Neural cell (in vitro differentiated cells): ENCODE data around the gene PPIG. TPM values are rescaled to one million over a fixed set of nuclear protein-coding genes. Genes with fewer than 3 reads are reported as not detected.
A peak's percentile ranks its signal among the peaks of the same experiment; 100 is the strongest.
"Not testable (repeated sequence)": the region's sequence is repeated elsewhere in the genome, so short reads cannot be mapped to it uniquely, and the experiment has no call there.

Experiments
- H2AFZ ChIP-seq: fragments of 200-600, 300-800 bp; sonication (generic), shearing (Covaris generic); 2 replicates; pipeline ENCODE4 v1.6.0; 2014; ENCODE audit warnings: low read depth, mild to moderate bottlenecking, antibody characterized with exemption, low read length, moderate library complexity
- H3F3A ChIP-seq: fragments of 200-600 bp; shearing (Covaris generic); 2 replicates; pipeline ENCODE4 v1.6.1; 2016; ENCODE audit warnings: mild to moderate bottlenecking, moderate library complexity, mixed read lengths, antibody characterized with exemption, low read length; ENCODE audit not compliant: insufficient read depth, poor library complexity, severe bottlenecking
- H3K27ac ChIP-seq: fragments of 200-600, 300-800 bp; sonication (generic), shearing (Covaris generic); 2 replicates; pipeline ENCODE4 v1.5.1; 2014; ENCODE audit warnings: mild to moderate bottlenecking, low read length, moderate library complexity
- H3K27me3 ChIP-seq: fragments of 300-800, 200-600 bp; sonication (generic), shearing (Covaris generic); 2 replicates; pipeline ENCODE4 v1.6.0; 2014; ENCODE audit warnings: mild to moderate bottlenecking, low read depth, low read length, moderate library complexity; ENCODE audit not compliant: insufficient read depth
- H3K36me3 ChIP-seq: fragments of 300-800, 200-600 bp; sonication (generic), shearing (Covaris generic); 2 replicates; pipeline ENCODE4 v1.5.1; 2014; ENCODE audit warnings: mild to moderate bottlenecking, antibody characterized with exemption, low read length, moderate library complexity; ENCODE audit not compliant: insufficient read depth
- H3K4me2 ChIP-seq: fragments of 300-800, 200-600 bp; sonication (generic), shearing (Covaris generic); 2 replicates; pipeline ENCODE4 v1.6.0; 2014; ENCODE audit warnings: mild to moderate bottlenecking, low read length
- H3K4me3 ChIP-seq: fragments of 300-800, 200-600 bp; sonication (generic), shearing (Covaris generic); 2 replicates; pipeline ENCODE4 v1.5.1; 2014; ENCODE audit warnings: mild to moderate bottlenecking, low read length, moderate library complexity
- H3K79me2 ChIP-seq: fragments of 200-600 bp; shearing (Covaris generic); replicated peaks from 2 replicates; pipeline ENCODE4 v1.6.0; 2014; ENCODE audit warnings: mild to moderate bottlenecking, low read length, moderate library complexity; ENCODE audit not compliant: insufficient read depth
- H3K9ac ChIP-seq: fragments of 300-800, 200-600 bp; sonication (generic), shearing (Covaris generic); 2 replicates; pipeline ENCODE4 v1.6.1; 2016; ENCODE audit warnings: mild to moderate bottlenecking, low read length, mixed read lengths
- H3K9me2 ChIP-seq: fragments of 200-600 bp; shearing (Covaris generic); 2 replicates; pipeline ENCODE4 v1.6.1; 2016; ENCODE audit warnings: mild to moderate bottlenecking, low read length, mixed read lengths; ENCODE audit not compliant: insufficient read depth
- H3K9me3 ChIP-seq: fragments of 200-600, 300-800 bp; sonication (generic), shearing (Covaris generic); 2 replicates; pipeline ENCODE4 v1.6.1; 2016; ENCODE audit warnings: mild to moderate bottlenecking, mixed run types, low read length, moderate library complexity, mixed read lengths
- H4K20me1 ChIP-seq: fragments of 200-600 bp; shearing (Covaris generic); 2 replicates; pipeline ENCODE4 v1.6.1; 2016; ENCODE audit warnings: mild to moderate bottlenecking, mixed run types; ENCODE audit not compliant: insufficient read depth
- EP300 ChIP-seq: fragments of 450-650 bp; conservative IDR thresholded peaks from 2 replicates; pipeline ENCODE4 v1.6.1; 2014; ENCODE audit warnings: antibody characterized with exemption, mild to moderate bottlenecking, moderate library complexity; ENCODE audit not compliant: poor library complexity, severe bottlenecking
- EZH2 ChIP-seq: fragments of 200-600, 300-800 bp; shearing (Covaris generic), sonication (generic); IDR thresholded peaks from 2 replicates; pipeline ENCODE4 v1.6.1; 2014; ENCODE audit warnings: antibody characterized with exemption, low read length, borderline replicate concordance, mild to moderate bottlenecking; ENCODE audit not compliant: insufficient read depth, poor library complexity, severe bottlenecking
- MXI1 ChIP-seq: fragments of 450-650 bp; conservative IDR thresholded peaks from 2 replicates; pipeline ENCODE4 v1.6.1; 2014; ENCODE audit warnings: antibody characterized with exemption, mild to moderate bottlenecking; ENCODE audit not compliant: poor library complexity, severe bottlenecking
- POLR2AphosphoS5 ChIP-seq: IDR thresholded peaks from 2 replicates; pipeline ENCODE4 v1.6.1; 2012
- RAD21 ChIP-seq: fragments of 450-650 bp; conservative IDR thresholded peaks from 2 replicates; pipeline ENCODE4 v1.6.1; 2014; ENCODE audit warnings: antibody characterized with exemption, mild to moderate bottlenecking, moderate library complexity
- SMC3 ChIP-seq: fragments of 450-650 bp; conservative IDR thresholded peaks from 2 replicates; pipeline ENCODE4 v1.6.1; 2014; ENCODE audit warnings: antibody characterized with exemption, mild to moderate bottlenecking, moderate library complexity; ENCODE audit not compliant: poor library complexity
- TAF1 ChIP-seq: IDR thresholded peaks from 2 replicates; pipeline ENCODE4 v1.6.1; 2012; ENCODE audit warnings: low read depth
- polyA plus RNA-seq: library from polyadenylated mRNA; depleted of rRNA; stranded (reverse); fragments of >200 nt; gene quantifications from 2 replicates; pipeline ENCODE4 v1.2.3, GENCODE V29; 2014
- TF ChIP-seq, protein P1 (sequence below): fragments of 450-650 bp; IDR thresholded peaks from 2 replicates; pipeline ENCODE4 v1.5.1; 2014; ENCODE audit warnings: antibody characterized with exemption, mild to moderate bottlenecking, moderate library complexity; ENCODE audit not compliant: poor library complexity, severe bottlenecking
- TF ChIP-seq, protein P2 (sequence below): IDR thresholded peaks from 2 replicates; pipeline ENCODE4 v1.6.1; 2012; ENCODE audit warnings: borderline replicate concordance

PPIG gene
- polyA plus RNA-seq, 1 donor from 2014 or later, result 45.0 TPM

DNA sequence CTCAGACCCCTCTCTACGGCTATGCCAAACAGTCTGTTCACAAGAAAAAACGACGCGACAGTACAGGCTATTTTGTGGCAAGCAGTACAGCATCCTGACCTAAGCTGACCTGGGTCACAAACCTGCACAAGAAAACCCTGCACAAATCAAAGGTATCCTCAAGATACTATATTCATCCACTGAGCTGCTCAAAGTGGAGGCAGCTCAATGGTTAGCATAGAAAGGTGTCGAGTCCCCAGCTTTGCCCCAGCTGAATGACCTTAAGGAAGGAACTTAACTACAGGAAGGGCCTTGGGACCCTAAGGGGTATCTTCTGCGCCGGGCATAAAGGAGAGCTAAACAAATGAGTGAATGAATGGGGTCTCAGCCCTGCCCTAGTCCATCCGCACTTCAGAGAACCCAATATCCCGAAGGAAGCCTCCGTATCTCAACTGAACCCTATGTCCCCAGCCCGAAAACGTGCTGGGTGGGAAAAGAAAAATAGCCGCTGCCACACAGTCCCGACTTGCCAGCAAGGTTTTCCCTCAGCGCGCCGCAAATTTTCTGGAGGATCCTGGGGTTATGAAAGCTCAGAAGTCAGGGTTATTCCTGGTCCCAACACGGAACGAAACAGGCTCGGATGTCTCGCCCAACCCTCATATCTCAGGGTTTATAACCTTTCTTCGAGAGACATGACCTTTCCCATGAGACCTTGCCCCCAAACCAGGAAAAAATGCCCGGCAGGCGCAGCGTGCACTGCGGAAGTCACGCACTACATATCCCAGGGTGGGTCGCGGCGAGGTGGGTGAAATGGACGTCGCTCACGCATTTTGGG is 10.8 kb upstream of the PPIG start, which contains the start of gene FASTKD1:
TSS of gene FASTKD1 (minus strand) at position 706 of the 814 bp plus-strand sequence. CDS start 1,836 bp downstream, outside the sequence.
- H4K20me1 ChIP-seq, result no peaks in the 10 kb centered on the region
- peak within 1 kb of the TSS; percentile 73 for H3K27ac ChIP-seq

DNA sequence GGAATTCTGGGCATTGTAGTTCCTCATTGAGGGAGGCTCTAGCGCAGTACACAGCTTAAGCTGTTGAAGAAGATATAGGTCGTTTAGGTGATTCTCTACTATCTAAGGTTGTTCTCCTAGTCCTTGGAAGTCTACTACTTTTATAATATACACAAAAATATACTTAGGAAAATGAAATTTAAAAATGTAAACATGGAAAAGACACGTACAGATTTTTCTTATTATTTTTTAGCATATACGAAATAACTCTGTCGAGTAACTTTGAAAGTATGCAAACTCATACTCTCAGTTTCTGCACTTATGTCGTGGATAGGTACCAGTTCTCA is 10.2 kb upstream of the PPIG start:
- TF ChIP-seq POLR2AphosphoS5 (no peak), EP300 (no peak), MXI1 (no peak), SMC3 (no peak), TAF1 (no peak), EZH2 (no peak), RAD21 (no peak)
- TF ChIP-seq, protein P1, sequence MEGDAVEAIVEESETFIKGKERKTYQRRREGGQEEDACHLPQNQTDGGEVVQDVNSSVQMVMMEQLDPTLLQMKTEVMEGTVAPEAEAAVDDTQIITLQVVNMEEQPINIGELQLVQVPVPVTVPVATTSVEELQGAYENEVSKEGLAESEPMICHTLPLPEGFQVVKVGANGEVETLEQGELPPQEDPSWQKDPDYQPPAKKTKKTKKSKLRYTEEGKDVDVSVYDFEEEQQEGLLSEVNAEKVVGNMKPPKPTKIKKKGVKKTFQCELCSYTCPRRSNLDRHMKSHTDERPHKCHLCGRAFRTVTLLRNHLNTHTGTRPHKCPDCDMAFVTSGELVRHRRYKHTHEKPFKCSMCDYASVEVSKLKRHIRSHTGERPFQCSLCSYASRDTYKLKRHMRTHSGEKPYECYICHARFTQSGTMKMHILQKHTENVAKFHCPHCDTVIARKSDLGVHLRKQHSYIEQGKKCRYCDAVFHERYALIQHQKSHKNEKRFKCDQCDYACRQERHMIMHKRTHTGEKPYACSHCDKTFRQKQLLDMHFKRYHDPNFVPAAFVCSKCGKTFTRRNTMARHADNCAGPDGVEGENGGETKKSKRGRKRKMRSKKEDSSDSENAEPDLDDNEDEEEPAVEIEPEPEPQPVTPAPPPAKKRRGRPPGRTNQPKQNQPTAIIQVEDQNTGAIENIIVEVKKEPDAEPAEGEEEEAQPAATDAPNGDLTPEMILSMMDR, result no peak
- TF ChIP-seq, protein P2, sequence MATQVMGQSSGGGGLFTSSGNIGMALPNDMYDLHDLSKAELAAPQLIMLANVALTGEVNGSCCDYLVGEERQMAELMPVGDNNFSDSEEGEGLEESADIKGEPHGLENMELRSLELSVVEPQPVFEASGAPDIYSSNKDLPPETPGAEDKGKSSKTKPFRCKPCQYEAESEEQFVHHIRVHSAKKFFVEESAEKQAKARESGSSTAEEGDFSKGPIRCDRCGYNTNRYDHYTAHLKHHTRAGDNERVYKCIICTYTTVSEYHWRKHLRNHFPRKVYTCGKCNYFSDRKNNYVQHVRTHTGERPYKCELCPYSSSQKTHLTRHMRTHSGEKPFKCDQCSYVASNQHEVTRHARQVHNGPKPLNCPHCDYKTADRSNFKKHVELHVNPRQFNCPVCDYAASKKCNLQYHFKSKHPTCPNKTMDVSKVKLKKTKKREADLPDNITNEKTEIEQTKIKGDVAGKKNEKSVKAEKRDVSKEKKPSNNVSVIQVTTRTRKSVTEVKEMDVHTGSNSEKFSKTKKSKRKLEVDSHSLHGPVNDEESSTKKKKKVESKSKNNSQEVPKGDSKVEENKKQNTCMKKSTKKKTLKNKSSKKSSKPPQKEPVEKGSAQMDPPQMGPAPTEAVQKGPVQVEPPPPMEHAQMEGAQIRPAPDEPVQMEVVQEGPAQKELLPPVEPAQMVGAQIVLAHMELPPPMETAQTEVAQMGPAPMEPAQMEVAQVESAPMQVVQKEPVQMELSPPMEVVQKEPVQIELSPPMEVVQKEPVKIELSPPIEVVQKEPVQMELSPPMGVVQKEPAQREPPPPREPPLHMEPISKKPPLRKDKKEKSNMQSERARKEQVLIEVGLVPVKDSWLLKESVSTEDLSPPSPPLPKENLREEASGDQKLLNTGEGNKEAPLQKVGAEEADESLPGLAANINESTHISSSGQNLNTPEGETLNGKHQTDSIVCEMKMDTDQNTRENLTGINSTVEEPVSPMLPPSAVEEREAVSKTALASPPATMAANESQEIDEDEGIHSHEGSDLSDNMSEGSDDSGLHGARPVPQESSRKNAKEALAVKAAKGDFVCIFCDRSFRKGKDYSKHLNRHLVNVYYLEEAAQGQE, result no peak
- no peak overlapping the region for H2AFZ ChIP-seq
- no peaks in the 10 kb centered on the region for H3K36me3 ChIP-seq
- no peaks in the 10 kb centered on the region for H3F3A ChIP-seq
- no peak overlapping the region for H3K27ac ChIP-seq
- H3K4me2 ChIP-seq, result no peak overlapping the region
- H3K9ac ChIP-seq, result no peak overlapping the region
- no peaks in the 10 kb centered on the region for H3K9me3 ChIP-seq
- H3K79me2 ChIP-seq, result peaks cover 33% of the 10 kb centered on the region
- H4K20me1 ChIP-seq, result no peaks in the 10 kb centered on the region
- H3K27me3 ChIP-seq, result no peaks in the 10 kb centered on the region
- H3K4me3 ChIP-seq, result peak overlapping the region; percentile 93
- H3K9me2 ChIP-seq, result no peaks in the 10 kb centered on the region

More for the DNA sequence above, 10.8 kb upstream of the PPIG start, which contains the start of gene FASTKD1:
- Histone ChIP-seq H3K9me3 (no peaks in the 10 kb centered on the region), H3K9me2 (no peaks in the 10 kb centered on the region), H3K36me3 (no peaks in the 10 kb centered on the region), H3K4me3 (peak within 1 kb of the TSS; percentile 93), H3K4me2 (peak within 1 kb of the TSS; percentile 91), H3K79me2 (peaks cover 33% of the 10 kb centered on the region), H3F3A (no peaks in the 10 kb centered on the region), H2AFZ (peak within 1 kb of the TSS; percentile 86), H3K9ac (peak within 1 kb of the TSS; percentile 76), H3K27me3 (no peaks in the 10 kb centered on the region)
- TF ChIP-seq EZH2, result no peak
- TF ChIP-seq SMC3, result peak; percentile 42
- TF ChIP-seq, protein P1, result no peak
- peak; percentile 67 for TF ChIP-seq TAF1
- no peak for TF ChIP-seq EP300
- TF ChIP-seq, protein P2, result no peak
- peak; percentile 91 for TF ChIP-seq MXI1
- peak; percentile 64 for TF ChIP-seq POLR2AphosphoS5
- peak; percentile 21 for TF ChIP-seq RAD21

DNA sequence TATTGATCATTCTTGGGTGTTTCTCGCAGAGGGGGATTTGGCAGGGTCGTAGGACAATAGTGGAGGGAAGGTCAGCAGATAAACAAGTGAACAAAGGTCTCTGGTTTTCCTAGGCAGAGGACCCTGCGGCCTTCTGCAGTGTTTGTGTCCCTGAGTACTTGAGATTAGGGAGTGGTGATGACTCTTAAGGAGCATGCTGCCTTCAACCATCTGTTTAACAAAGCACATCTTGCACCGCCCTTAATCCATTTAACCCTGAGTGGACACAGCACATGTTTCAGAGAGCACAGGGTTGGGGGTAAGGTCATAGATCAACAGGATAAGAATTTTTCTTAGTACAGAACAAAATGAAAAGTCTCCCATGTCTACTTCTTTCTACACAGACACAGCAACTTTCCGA is 9.6 kb upstream of the PPIG start:
- not testable (repeated sequence) for H3K9me2 ChIP-seq, H3K4me2 ChIP-seq, H3K4me3 ChIP-seq, H3F3A ChIP-seq, H2AFZ ChIP-seq, H3K9me3 ChIP-seq, H3K36me3 ChIP-seq, H3K27me3 ChIP-seq, H4K20me1 ChIP-seq, H3K9ac ChIP-seq, H3K27ac ChIP-seq
- peaks cover 33% of the 10 kb centered on the region for H3K79me2 ChIP-seq
